ENCODE results near the gene NOC4L.

DNA sequence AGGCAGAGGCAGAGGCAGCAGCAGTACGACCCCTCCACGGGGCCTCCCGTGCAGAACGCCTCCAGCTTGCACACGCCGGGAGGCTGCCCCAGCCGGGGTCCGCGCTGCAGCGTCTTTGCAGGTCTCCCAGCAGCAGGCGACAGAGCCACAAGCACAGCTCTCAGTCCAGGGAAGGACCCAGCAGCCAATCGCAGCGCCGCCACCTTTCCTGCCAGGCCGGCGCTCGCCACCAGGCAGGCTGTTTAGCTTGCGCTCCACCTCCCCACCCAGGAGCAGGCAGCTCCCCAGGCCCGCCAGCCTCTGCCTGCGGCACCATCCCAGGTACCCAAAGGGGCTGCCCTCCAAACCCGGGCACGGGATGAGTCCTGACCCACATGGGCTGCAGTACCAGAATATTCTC lies 25.4 kb upstream of the NOC4L start:
- TF ChIP-seq CTCF (IDR thresholded peaks at IDR 0.05; ENCODE audit: insufficient read depth, low read length, poor library complexity, severe bottlenecking) (no peak), EZH2phosphoT487 (conservative IDR thresholded peaks at IDR 0.05; ENCODE audit: low read length) (no peak)

Measured in SU-DHL-6 (cell line).